Measurements from ENCODE around the gene PTCH1. TPM values are rescaled to one million over a fixed set of nuclear protein-coding genes. Genes with fewer than 3 reads are reported as not detected.

The PTCH1 gene
- total RNA-seq, 1 donor from 2014 or later = 24.1 TPM

GRCh38 chr9:95552814-95553546 is 36.2 kb upstream of the PTCH1 start:
- Mint-ChIP-seq H3K9me3 (ENCODE audit: unreplicated experiment) (no peaks in the 10 kb centered on the region), H3K27ac (ENCODE audit: unreplicated experiment) (no peak overlapping the region), H3K27me3 (ENCODE audit: unreplicated experiment) (peaks cover 13% of the 10 kb centered on the region), H3K4me3 (ENCODE audit: unreplicated experiment) (peak overlapping the region; percentile 48), H3K36me3 (ENCODE audit: low read depth, unreplicated experiment) (peaks cover 5% of the 10 kb centered on the region), H3K4me1 (ENCODE audit: unreplicated experiment) (peaks cover 8% of the 10 kb centered on the region)
- TF ChIP-seq CTCF (IDR thresholded peaks at IDR 0.05; ENCODE audit: unreplicated experiment) = no peak
- DNase-seq (ENCODE audit: low spot score) = peak; percentile 21

GRCh38 chr9:95552255-95552654 is 35.5 kb upstream of the PTCH1 start:
- Mint-ChIP-seq H3K4me3 (ENCODE audit: unreplicated experiment) (no peak overlapping the region), H3K36me3 (ENCODE audit: low read depth, unreplicated experiment) (peaks cover 4% of the 10 kb centered on the region), H3K27ac (ENCODE audit: unreplicated experiment) (no peak overlapping the region), H3K4me1 (ENCODE audit: unreplicated experiment) (peaks cover 6% of the 10 kb centered on the region), H3K9me3 (ENCODE audit: unreplicated experiment) (no peaks in the 10 kb centered on the region), H3K27me3 (ENCODE audit: unreplicated experiment) (peaks cover 13% of the 10 kb centered on the region)
- TF ChIP-seq CTCF (IDR thresholded peaks at IDR 0.05; ENCODE audit: unreplicated experiment) = no peak
- DNase-seq (ENCODE audit: low spot score) = no peak

- no peak for DNase-seq (ENCODE audit: low spot score)
- no peak overlapping the region for H3K27ac Mint-ChIP-seq (ENCODE audit: unreplicated experiment)
- peaks cover 13% of the 10 kb centered on the region for H3K27me3 Mint-ChIP-seq (ENCODE audit: unreplicated experiment)
- peaks cover 5% of the 10 kb centered on the region for H3K4me1 Mint-ChIP-seq (ENCODE audit: unreplicated experiment)
- no peaks in the 10 kb centered on the region for H3K36me3 Mint-ChIP-seq (ENCODE audit: low read depth, unreplicated experiment)
- H3K9me3 Mint-ChIP-seq (ENCODE audit: unreplicated experiment) = no peaks in the 10 kb centered on the region
- TF ChIP-seq CTCF (IDR thresholded peaks at IDR 0.05; ENCODE audit: unreplicated experiment) = no peak
- no peak overlapping the region for H3K4me3 Mint-ChIP-seq (ENCODE audit: unreplicated experiment)
Observed at GRCh38 chr9:95551406-95551805, 34.6 kb upstream of the PTCH1 start.

GRCh38 chr9:95545831-95546567 is 29.2 kb upstream of the PTCH1 start:
- TF ChIP-seq CTCF (IDR thresholded peaks at IDR 0.05; ENCODE audit: unreplicated experiment) = no peak
- Mint-ChIP-seq H3K27ac (ENCODE audit: unreplicated experiment) (no peak overlapping the region), H3K4me3 (ENCODE audit: unreplicated experiment) (no peak overlapping the region), H3K4me1 (ENCODE audit: unreplicated experiment) (peaks cover 6% of the 10 kb centered on the region), H3K36me3 (ENCODE audit: low read depth, unreplicated experiment) (no peaks in the 10 kb centered on the region), H3K27me3 (ENCODE audit: unreplicated experiment) (peaks cover 4% of the 10 kb centered on the region), H3K9me3 (ENCODE audit: unreplicated experiment) (no peaks in the 10 kb centered on the region)
- DNase-seq (ENCODE audit: low spot score) = no peak
